ENCODE measurements around the gene SOHLH1.

SOHLH1 gene

GRCh38 chr9:135703726-135704125, 4.4 kb upstream of the SOHLH1 start:
- no peak for DNase-seq (ENCODE audit: low spot score)

- peak; percentile 81 for DNase-seq (ENCODE audit: low spot score)
These were observed 2.9 kb upstream of the SOHLH1 start, which contains the start of gene KCNT1 for GRCh38 chr9:135701959-135702721. KCNT1 (plus strand) TSS chr9:135702185; CDS start chr9:135702259, 74 bp downstream.

- no peak for DNase-seq (ENCODE audit: low spot score)
These were observed 2.0 kb upstream of the SOHLH1 start for GRCh38 chr9:135701067-135701958.

GRCh38 chr9:135700525-135700924, 1.2 kb upstream of the SOHLH1 start:
- DNase-seq (ENCODE audit: low spot score), result no peak

- DNase-seq (ENCODE audit: low spot score), result no peak
These were observed 514 bp downstream of the SOHLH1 start for GRCh38 chr9:135698767-135699166.

GRCh38 chr9:135698236-135698635, 1.0 kb downstream of the SOHLH1 start:
- DNase-seq (ENCODE audit: low spot score), result no peak

- no peak for DNase-seq (ENCODE audit: low spot score)
These were observed 2.1 kb downstream of the SOHLH1 start for GRCh38 chr9:135697226-135697625.

GRCh38 chr9:135696446-135696845, 2.8 kb downstream of the SOHLH1 start:
- no peak for DNase-seq (ENCODE audit: low spot score)

- DNase-seq (ENCODE audit: low spot score), result no peak
These were observed 3.6 kb downstream of the SOHLH1 start for GRCh38 chr9:135695642-135696041.

- DNase-seq (ENCODE audit: low spot score), result no peak
These were observed 4.2 kb downstream of the SOHLH1 start for GRCh38 chr9:135695036-135695435.

GRCh38 chr9:135694414-135694813, 4.9 kb downstream of the SOHLH1 start:
- DNase-seq (ENCODE audit: low spot score), result no peak

- no peak for DNase-seq (ENCODE audit: low spot score)
These were observed 5.5 kb downstream of the SOHLH1 start for GRCh38 chr9:135693771-135694170.

- no peak for DNase-seq (ENCODE audit: low spot score)
These were observed 6.0 kb downstream of the SOHLH1 start for GRCh38 chr9:135693265-135693664.

GRCh38 chr9:135692410-135692809, 6.9 kb downstream of the SOHLH1 start:
- DNase-seq (ENCODE audit: low spot score), result peak; percentile 89

- DNase-seq (ENCODE audit: low spot score), result no peak
These were observed 8.3 kb downstream of the SOHLH1 start for GRCh38 chr9:135690836-135691570.

- DNase-seq (ENCODE audit: low spot score), result no peak
These were observed 10.3 kb downstream of the SOHLH1 start for GRCh38 chr9:135689011-135689410.

- no peak for DNase-seq (ENCODE audit: low spot score)
These were observed 12.1 kb downstream of the SOHLH1 start for GRCh38 chr9:135687216-135687615.

GRCh38 chr9:135684691-135685090, 14.6 kb downstream of the SOHLH1 start:
- no peak for DNase-seq (ENCODE audit: low spot score)

- DNase-seq (ENCODE audit: low spot score), result no peak
These were observed 15.8 kb downstream of the SOHLH1 start for GRCh38 chr9:135683401-135684034.

- no peak for DNase-seq (ENCODE audit: low spot score)
These were observed 18.1 kb downstream of the SOHLH1 start for GRCh38 chr9:135681161-135681560.

- no peak for DNase-seq (ENCODE audit: low spot score)
These were observed 19.2 kb downstream of the SOHLH1 start for GRCh38 chr9:135680056-135680455.
